ENCODE data around the gene ZSCAN18.

Gene ZSCAN18

DNA sequence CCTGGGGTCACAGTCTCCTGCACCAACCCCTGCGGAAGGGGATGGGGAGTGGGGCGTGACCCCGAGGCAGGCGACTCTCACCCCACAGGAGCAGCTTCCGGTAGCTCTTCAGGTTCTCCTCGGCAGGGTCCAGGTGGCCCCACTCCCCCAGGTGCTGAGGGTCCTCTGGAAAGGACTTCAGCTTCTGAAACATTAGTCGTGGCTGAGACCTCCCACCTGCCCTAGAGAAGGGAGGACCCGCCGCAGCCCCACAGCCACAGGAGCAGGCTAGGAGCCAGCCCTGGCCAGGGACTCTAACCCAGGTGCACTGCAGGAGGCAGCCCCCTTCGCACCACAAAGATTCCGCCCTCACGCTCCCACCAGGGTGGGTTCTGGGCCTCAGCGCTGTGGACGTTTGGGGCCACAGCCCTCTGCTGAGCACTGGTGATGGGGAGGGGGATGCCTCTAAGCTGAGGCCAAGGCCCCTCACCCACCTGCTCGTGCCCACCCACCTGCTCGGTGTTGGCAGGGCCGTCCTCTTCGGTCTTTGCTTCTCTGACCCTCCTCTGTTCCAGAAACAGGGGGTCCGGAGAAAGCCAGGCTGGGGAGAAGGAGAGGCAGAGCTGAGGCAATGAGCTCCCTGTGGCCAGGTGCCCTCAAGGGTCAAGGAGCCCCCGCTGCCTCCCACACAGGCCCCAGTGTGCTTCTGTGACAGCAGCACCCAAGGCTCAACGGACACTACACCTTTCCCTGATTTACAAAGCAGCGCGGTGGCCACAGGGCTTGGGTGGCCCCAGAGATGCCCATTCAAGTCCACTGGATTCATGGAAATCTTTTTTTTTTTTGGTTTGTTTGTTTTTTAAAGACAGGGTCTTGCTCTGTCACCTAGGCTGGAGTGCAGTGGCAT is 11.0 kb downstream of the ZSCAN18 start:
- no peak for DNase-seq (ENCODE audit: low read depth)

DNA sequence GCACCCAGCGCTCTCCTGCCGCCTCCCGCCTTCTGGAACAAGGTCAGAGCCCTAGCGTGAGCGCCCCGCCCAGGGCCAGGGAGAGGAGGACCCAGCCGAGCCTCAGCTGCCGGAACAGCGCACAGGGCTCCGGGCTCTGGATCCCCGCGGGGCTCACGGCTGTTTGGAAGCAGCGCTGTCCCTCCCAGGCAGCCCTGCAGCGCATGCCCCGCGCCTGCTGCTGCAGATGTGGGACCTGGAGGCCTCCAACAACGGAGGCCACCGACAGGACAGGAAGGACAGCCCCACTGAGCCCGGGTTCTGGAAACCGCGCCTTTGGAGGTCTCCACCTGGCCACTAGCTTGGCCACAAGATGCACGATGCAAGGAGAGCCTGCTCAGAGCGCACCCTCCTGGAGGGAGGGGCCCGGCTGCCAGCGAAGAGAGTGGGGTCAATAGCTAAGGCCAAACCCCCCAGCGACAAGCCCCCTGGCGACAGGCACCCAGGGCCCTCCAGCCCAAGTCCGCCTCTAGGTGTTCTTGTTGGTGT is 12.6 kb downstream of the ZSCAN18 start:
- DNase-seq (ENCODE audit: low read depth) = no peak

DNA sequence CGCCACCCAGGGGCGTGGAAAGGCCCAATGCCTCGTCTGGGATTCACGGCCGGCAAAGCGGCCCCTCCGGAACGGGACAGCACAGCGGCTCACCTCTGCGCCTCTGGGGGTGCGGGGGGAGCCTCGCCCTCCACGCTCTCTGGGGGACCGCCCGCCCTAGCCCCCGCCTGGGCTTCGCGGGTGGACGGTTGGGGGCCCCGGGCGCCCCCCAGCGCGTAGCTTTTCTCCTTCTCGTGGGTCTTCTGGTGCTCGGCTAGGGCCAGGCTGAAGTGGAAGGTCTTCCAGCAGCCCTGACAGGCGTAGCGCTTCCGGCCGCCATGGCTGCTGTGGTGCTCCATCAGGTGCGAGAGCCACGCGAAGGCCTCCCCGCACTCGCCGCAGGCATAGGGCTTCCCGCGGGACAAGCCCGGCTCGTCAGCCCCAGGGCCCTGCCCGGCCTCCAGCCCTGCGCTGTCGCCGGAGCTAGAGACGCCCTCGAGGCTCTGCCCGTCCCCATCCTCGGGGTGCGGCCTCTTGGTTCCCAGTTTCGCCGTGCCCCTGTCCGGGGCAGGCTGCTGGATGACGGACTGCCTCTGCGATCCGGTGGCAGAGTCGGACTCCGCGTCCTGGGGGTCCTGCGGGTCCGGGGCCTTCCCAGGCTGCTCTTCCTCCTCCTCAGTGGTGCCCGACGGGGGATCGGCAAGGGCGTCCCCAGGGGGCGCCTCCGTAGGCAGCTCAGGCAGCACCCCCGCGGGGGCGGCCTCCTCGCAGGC is 13.3 kb downstream of the ZSCAN18 start:
- no peak for DNase-seq (ENCODE audit: low read depth)

DNA sequence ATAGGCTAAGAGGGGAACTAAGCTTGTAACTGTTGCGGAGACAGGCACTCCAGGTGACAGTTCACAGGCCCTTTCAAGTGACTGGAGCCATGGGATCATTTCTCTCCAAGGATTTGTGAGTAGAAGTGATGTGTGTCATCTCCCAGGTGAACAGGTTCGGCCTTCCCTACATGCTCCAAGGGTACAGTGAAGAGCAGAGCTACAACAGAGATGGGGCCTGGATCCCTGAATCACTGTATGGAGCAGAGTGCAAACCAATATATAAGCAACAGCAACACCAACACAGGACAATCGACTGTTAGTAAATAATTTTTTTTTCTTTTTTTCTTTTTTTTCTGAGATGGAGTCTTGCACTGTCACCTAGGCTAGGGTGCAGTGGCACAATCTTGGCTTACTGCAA is 15.0 kb downstream of the ZSCAN18 start:
- no peak for DNase-seq (ENCODE audit: low read depth)

- no peak for DNase-seq (ENCODE audit: low read depth)
Observed at GRCh38 chr19:58079792-58080191, 18.2 kb downstream of the ZSCAN18 start.

- DNase-seq (ENCODE audit: low read depth) = no peak
Observed at GRCh38 chr19:58067240-58067912, 30.7 kb downstream of the ZSCAN18 start.

GRCh38 chr19:58063712-58064111 is 34.3 kb downstream of the ZSCAN18 start:
- DNase-seq (ENCODE audit: low read depth) = no peak

DNA sequence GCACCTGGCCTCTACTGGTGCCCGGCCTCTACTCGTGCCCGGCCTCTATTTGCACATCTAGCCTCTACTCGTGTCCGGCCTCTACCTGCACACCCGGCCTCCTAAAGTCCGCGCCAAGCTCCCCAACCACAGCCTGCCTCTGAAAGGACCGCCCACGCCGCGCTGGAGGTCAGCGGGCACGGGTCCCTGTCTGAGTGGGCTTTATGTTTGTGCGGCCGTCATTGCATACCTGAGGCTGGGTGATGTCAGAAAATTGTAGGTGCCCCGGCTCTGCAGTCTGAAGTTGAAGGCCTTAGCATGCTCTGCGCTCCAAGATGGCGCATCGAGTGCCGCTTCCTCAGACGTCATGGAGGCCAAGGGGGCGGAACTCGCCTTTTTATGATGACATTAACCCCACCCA is 37.8 kb downstream of the ZSCAN18 start:
- no peak for DNase-seq (ENCODE audit: low read depth)

DNA sequence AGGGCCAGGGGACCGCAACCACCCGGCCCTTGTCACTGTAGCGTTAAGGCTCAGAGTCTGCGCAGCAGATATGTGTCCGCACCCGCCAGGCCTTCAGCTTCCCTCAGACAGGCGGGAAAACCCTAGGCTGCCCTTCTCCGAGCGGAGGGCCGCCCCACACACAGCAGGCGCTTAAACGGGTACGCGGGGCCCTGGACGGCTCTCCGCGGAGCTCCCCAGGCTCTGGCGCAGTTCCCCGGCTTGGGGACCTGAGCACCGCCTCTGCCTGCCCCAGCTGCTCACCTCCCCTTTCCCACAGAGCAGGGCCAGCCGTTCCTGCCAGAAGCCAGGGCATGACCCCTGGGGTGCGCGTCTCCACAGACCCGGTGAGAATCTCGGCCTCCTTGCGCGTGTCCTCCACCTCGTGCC is 38.4 kb downstream of the ZSCAN18 start:
- no peak for DNase-seq (ENCODE audit: low read depth)

DNA sequence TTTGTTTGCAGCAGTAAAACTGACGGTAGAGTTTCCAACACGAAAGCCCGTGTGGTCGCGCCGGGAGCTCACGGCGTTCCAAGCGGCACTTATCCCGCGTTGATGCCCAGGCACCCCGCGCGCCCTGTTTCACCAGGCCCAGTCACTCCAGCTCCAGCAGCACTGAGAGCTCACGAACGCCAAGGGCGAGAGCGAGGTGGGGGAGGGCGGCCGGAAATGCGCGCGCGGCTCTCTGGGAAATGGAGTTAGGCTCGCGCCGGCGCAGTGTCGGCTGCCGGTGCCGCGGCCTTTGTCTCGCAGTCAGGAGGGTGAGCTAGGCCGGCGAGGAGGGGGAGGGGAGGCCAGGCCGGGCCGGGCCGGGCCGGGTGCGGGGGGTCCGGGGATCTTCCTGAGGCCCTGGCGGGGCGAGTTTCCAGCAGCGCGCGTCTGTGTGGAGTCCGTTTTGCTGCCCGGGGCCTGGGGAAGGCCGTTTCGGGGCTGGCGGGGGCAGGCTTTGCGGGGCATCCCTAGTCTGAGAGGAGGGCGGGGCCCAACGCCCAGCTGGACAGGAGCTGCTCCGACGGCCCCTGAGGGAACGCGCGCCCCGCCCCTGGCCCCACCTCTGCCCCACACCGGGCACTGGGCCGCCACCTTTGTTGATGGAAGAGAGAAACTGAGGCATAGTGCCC is 38.9 kb downstream of the ZSCAN18 start, which contains the start of gene ZNF135:
Gene ZNF135, plus strand, starts transcription at position 280 of the 668 bp plus-strand sequence. CDS start 721 bp downstream, outside the sequence.
- peak; percentile 56 for DNase-seq (ENCODE audit: low read depth)

DNA sequence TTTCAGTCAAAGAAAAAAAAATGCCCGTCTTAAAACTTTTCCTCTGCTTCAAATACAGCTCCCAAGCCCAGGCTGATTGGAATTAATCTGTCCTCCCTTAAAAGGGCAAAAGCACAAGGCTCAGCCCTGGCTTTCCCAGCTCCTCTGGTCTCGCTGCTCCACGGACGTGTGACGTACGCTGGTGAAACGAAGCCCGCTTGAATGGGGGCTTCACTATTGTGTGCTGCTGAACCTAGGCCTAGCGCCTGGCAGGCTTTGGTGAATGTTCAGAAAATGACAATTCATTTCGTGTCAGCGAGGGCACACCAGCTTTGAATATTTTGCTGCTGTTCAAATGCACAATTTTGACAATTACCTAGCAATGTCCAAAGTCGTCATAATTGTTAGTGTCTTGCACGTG is 39.6 kb downstream of the ZSCAN18 start:
- DNase-seq (ENCODE audit: low read depth) = no peak

DNA sequence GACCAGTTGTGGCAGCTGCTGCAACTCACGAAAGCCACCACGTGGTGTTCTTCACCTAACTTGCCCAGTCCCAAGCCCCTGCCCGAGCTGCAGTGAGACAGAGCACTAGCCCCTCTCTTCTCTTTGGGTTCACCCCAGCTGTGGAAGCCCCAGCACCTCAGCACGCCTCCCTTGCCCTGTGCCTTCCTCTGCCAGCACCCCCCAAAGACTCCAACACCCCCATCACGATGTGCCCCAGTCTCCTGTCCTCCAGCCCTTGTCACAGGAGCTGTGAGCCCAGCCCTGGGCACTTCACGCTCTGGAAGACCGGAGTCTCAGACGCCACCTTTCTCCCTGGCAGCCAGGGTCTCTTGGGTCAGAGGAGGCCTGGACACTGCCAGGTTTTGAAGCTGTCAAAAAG is 41.2 kb downstream of the ZSCAN18 start:
- DNase-seq (ENCODE audit: low read depth) = no peak

DNA sequence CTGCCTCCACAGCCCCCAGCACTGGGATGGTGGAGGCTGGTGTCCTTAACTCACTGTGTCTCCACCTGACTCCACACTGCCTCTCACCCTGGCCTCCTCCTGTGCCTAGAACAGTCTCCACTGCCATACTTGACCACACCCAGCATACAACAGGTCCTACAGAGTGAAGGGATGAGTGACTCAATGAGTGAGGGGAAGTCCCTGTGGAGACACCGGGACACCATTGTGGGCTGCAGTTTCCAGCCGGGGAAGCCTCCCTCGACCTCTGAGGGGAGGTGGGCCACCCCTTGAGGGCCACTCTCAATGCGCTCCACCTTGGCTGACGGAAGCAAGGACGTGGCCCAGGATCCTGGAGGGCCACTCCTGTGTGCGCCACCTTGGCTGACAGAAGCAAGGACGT is 41.8 kb downstream of the ZSCAN18 start:
- DNase-seq (ENCODE audit: low read depth) = no peak

- no peak for DNase-seq (ENCODE audit: low read depth)
Observed at GRCh38 chr19:58054901-58055874, 42.8 kb downstream of the ZSCAN18 start.

GRCh38 chr19:58053480-58054156 is 44.4 kb downstream of the ZSCAN18 start:
- no peak for DNase-seq (ENCODE audit: low read depth)

DNA sequence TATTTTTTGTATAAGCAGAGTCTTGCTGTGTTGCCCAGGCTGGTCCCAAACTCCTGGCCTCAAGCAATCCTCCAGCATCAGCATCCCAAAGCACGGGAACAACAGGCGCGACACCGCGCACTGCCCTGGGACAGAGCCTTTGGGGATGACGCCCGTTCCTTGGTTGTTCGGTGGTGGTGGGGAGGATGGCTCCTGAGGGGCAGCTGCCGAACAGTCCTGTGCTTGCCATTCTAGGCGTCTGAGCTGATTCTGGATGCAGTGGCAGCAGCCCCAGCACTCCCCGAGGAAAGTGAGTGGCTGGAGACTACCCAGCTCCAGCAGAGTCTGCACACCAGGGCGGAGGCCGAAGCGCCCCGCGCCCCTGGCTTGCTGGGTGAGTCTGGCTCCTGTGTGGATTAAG is 45.8 kb downstream of the ZSCAN18 start:
- DNase-seq (ENCODE audit: low read depth) = no peak

DNA sequence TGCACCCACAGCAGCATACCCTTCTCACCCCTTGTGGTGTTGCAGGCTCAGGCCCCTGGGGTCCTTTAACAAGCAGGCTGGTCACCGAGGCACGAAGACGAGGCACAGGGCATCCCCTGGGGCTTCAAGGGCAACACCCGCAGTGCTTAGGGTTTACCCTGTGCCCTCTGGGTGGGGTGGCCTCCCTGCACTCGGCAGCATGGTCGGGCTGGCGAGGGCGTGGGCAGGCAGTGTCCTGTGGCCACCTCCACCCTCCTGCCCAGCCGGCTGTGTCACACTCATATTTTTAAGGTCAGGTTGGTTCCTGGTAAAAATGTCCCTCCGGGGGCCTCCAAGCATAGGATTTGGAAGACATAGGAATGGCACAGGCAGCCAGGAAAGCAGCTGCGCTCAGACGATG is 50.4 kb downstream of the ZSCAN18 start:
- DNase-seq (ENCODE audit: low read depth) = no peak

DNA sequence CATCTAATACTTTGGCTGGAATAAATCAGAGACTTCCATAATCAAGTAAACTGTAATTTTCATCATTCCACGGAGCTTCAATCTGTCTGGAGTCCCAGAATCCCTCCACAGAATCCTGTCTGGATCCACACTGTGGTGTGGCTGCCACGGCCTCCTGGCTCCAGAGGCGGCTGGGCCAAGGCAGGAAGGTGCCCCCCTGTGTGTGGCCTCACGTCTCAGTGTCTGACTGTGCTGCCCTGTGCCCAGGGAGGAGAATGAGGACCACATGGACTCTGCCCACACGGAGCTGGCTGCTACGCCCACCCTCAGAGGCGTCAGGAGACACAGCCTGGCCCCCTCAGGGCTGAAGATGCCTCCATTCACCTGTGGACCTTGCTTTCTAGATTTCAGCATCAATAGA is 51.2 kb downstream of the ZSCAN18 start:
- no peak for DNase-seq (ENCODE audit: low read depth)

DNA sequence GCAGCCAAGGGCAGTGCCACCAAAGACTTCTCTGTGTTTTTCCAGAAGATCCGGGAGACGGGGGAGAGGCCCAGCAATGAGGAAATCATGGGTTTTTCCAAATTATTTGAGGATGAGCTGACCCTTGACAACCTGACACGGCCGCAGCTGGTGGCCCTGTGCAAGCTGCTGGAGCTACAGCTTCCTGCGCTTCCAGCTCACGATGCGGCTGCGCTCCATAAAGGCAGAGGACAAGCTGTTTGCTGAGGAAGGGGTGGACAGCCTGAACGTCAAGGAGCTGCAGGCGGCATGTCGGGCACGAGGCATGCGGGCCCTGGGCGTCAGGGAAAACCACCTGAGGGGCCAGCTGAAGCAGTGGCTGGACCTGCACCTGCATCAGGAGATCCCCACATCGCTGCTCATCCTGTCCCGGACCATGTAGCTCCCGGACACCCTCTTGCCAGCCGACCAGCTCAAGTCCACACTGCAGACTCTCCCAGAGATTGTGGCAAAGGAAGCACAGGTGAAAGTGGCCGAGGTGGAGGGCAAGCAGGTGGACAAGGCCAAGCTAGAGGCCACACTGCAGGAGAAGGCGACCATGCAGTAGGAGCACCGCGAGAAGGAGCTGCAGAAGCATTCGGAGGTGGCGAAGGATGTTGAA is 52.5 kb downstream of the ZSCAN18 start:
- no peak for DNase-seq (ENCODE audit: low read depth)

GRCh38 chr19:58044886-58045285 is 53.1 kb downstream of the ZSCAN18 start:
- no peak for DNase-seq (ENCODE audit: low read depth)
